HPDE6-E6E7 (cell line): ENCODE measurements around the gene KCNIP4.

ENCODE experiments used
- DNase-seq: peaks from one replicate; pipeline ENCODE4 v3.0.0; 2011; ENCODE audit warnings: missing footprints; ENCODE audit errors: extremely low spot score

The KCNIP4 gene

GRCh38 chr4:21688596-21689265, 259.8 kb downstream of the KCNIP4 start:
- no peak for DNase-seq

- DNase-seq, result no peak
Measured at GRCh38 chr4:21685911-21686310, 262.7 kb downstream of the KCNIP4 start.

GRCh38 chr4:21680326-21680898, 268.2 kb downstream of the KCNIP4 start:
- DNase-seq, result no peak

- no peak for DNase-seq
Measured at GRCh38 chr4:21678711-21679110, 269.9 kb downstream of the KCNIP4 start.

GRCh38 chr4:21677173-21677572, 271.4 kb downstream of the KCNIP4 start:
- no peak for DNase-seq

- no peak for DNase-seq
Measured at GRCh38 chr4:21664355-21664754, 284.2 kb downstream of the KCNIP4 start.

GRCh38 chr4:21656832-21657231, 291.7 kb downstream of the KCNIP4 start:
- DNase-seq, result no peak

GRCh38 chr4:21655031-21655430, 293.5 kb downstream of the KCNIP4 start:
- DNase-seq, result no peak

GRCh38 chr4:21652508-21653231, 295.9 kb downstream of the KCNIP4 start:
- no peak for DNase-seq

- DNase-seq, result no peak
Measured at GRCh38 chr4:21649391-21650090, 299.0 kb downstream of the KCNIP4 start.

- DNase-seq, result no peak
Measured at GRCh38 chr4:21645776-21646175, 302.8 kb downstream of the KCNIP4 start.

GRCh38 chr4:21641696-21642095, 306.9 kb downstream of the KCNIP4 start:
- no peak for DNase-seq

GRCh38 chr4:21638171-21638725, 310.3 kb downstream of the KCNIP4 start:
- no peak for DNase-seq

- DNase-seq, result no peak
Measured at GRCh38 chr4:21628916-21629610, 319.5 kb downstream of the KCNIP4 start.

GRCh38 chr4:21628116-21628670, 320.4 kb downstream of the KCNIP4 start:
- DNase-seq, result no peak

GRCh38 chr4:21625447-21625846, 323.1 kb downstream of the KCNIP4 start:
- no peak for DNase-seq

GRCh38 chr4:21605006-21605405, 343.6 kb downstream of the KCNIP4 start:
- DNase-seq, result no peak

- DNase-seq, result no peak
Measured at GRCh38 chr4:21596521-21596920, 352.1 kb downstream of the KCNIP4 start.

- no peak for DNase-seq
Measured at GRCh38 chr4:21593671-21594001, 354.9 kb downstream of the KCNIP4 start.

- no peak for DNase-seq
Measured at GRCh38 chr4:21592970-21593670, 355.5 kb downstream of the KCNIP4 start.

GRCh38 chr4:21577056-21577455, 371.5 kb downstream of the KCNIP4 start:
- DNase-seq, result no peak
